HG03439 (cell line): ENCODE measurements around the gene FOXP2.

Experiments used
- ATAC-seq: cut with Tn5 transposase; IDR thresholded peaks from one replicate; pipeline ENCODE4 v1.9.1; 2021; ENCODE audit warnings: mild to moderate bottlenecking, moderate library complexity; ENCODE audit not compliant: unreplicated experiment

The FOXP2 gene

GRCh38 chr7:114703677-114704076 lies 289.1 kb downstream of the FOXP2 start:
- ATAC-seq = no peak

- ATAC-seq = no peak
These were observed 294.0 kb downstream of the FOXP2 start for GRCh38 chr7:114708646-114709045.

GRCh38 chr7:114710499-114710898 lies 295.9 kb downstream of the FOXP2 start:
- no peak for ATAC-seq

- no peak for ATAC-seq
These were observed 296.6 kb downstream of the FOXP2 start for GRCh38 chr7:114711241-114711640.

- no peak for ATAC-seq
These were observed 301.3 kb downstream of the FOXP2 start for GRCh38 chr7:114715907-114716306.

GRCh38 chr7:114718861-114719260 lies 304.2 kb downstream of the FOXP2 start:
- peak; percentile 67 for ATAC-seq

- no peak for ATAC-seq
These were observed 306.1 kb downstream of the FOXP2 start for GRCh38 chr7:114720725-114721124.

- ATAC-seq = no peak
These were observed 307.9 kb downstream of the FOXP2 start for GRCh38 chr7:114722562-114722961.

- ATAC-seq = no peak
These were observed 308.7 kb downstream of the FOXP2 start for GRCh38 chr7:114723308-114723707.

GRCh38 chr7:114740095-114740494 lies 325.5 kb downstream of the FOXP2 start:
- no peak for ATAC-seq

- no peak for ATAC-seq
These were observed 326.3 kb downstream of the FOXP2 start for GRCh38 chr7:114740941-114741340.

- ATAC-seq = no peak
These were observed 327.3 kb downstream of the FOXP2 start for GRCh38 chr7:114741911-114742310.
